ENCODE measurements around the gene MED4.

DNA sequence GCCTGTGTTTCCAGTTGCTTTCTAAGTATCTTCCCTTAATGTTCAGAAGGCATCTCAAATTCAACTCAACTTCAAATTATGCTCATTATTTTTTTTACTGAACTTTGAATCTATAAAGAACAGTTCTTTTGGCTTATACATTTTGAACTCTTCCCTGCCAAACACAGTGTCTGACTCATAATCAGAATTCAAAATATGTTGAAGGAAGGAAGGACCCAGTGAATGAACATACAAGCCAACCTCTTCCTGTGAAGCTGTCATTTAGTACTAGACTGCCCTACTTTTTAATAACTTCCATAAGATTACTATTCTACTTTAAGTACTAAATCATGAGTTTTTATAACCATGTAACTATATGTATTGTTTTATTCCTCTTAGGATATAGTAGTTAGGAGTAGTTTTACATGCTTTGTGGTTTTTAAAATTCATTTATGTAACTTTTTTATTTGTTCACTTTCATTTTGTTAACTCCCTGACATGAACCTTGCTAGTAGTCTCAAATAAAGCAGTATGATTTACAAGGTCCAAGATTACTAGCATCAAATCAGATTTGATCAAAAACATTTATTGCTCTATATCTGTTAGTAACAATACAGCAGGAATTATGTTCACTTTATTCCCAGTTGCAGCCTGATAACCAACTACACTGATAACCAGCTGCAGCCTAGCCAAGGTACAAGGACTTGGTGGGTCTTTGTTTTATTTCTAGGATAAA is 51.0 kb downstream of the MED4 start:
- TF ChIP-seq, protein P1, sequence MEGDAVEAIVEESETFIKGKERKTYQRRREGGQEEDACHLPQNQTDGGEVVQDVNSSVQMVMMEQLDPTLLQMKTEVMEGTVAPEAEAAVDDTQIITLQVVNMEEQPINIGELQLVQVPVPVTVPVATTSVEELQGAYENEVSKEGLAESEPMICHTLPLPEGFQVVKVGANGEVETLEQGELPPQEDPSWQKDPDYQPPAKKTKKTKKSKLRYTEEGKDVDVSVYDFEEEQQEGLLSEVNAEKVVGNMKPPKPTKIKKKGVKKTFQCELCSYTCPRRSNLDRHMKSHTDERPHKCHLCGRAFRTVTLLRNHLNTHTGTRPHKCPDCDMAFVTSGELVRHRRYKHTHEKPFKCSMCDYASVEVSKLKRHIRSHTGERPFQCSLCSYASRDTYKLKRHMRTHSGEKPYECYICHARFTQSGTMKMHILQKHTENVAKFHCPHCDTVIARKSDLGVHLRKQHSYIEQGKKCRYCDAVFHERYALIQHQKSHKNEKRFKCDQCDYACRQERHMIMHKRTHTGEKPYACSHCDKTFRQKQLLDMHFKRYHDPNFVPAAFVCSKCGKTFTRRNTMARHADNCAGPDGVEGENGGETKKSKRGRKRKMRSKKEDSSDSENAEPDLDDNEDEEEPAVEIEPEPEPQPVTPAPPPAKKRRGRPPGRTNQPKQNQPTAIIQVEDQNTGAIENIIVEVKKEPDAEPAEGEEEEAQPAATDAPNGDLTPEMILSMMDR (IDR thresholded peaks at IDR 0.05): no peak
- TF ChIP-seq POLR2A (IDR thresholded peaks at IDR 0.05) (no peak), POLR2AphosphoS5 (IDR thresholded peaks at IDR 0.05) (no peak)

Measured in breast epithelium (tissue), 3 donors.